Activated CD4-positive, alpha-beta T cell treated with anti-CD3 and anti-CD28 coated beads for 36 hours (primary cell): Measurements from ENCODE around the gene DGKI. TPM values are rescaled to one million over a fixed set of nuclear protein-coding genes. Genes with fewer than 3 reads are reported as not detected.

ENCODE experiments used
- ATAC-seq: fragments of 200-7000 bp; cut with Tn5 transposase; one replicate; pipeline ENCODE4 v1.10.0; 2021; ENCODE audit warnings: mild to moderate bottlenecking, moderate library complexity
- CTCF ChIA-PET: fragments of 350-600 bp; sonication (Branson Sonifier 250); formaldehyde crosslinking; loops from one replicate; lab custom pipeline; 2021; ENCODE audit warnings: antibody characterized with exemption; lab: Charles Lee
- POLR2A ChIA-PET: fragments of 350-600 bp; sonication (Branson Sonifier 250); formaldehyde crosslinking; loops from one replicate; lab custom pipeline; 2021; ENCODE audit warnings: antibody characterized with exemption, inconsistent platforms; lab: Charles Lee
- DNase-seq: peaks from one replicate; pipeline ENCODE4 v3.0.0-alpha.2; 2020
- H3K27ac Mint-ChIP-seq: one replicate; pipeline ENCODE4 v1.8.0; 2021; ENCODE audit warnings: mixed read lengths
- H3K27me3 Mint-ChIP-seq: one replicate; pipeline ENCODE4 v1.8.0; 2021; ENCODE audit warnings: mixed read lengths
- H3K36me3 Mint-ChIP-seq: one replicate; pipeline ENCODE4 v1.8.0; 2021; ENCODE audit warnings: low read depth, mixed read lengths
- H3K4me1 Mint-ChIP-seq: one replicate; pipeline ENCODE4 v1.8.0; 2021; ENCODE audit warnings: mixed read lengths
- H3K4me3 Mint-ChIP-seq: one replicate; pipeline ENCODE4 v1.8.0; 2021; ENCODE audit warnings: mild to moderate bottlenecking, moderate library complexity, mixed read lengths
- H3K9me3 Mint-ChIP-seq: one replicate; pipeline ENCODE4 v1.8.0; 2021; ENCODE audit warnings: low read depth, mixed read lengths
- intact Hi-C, 2 experiments: fragments of 100-400 bp; cut with DNase I in 1 of 2; cut with micrococcal nuclease in 1 of 2; formaldehyde crosslinking; loops; one replicate each; pipeline versions ENCODE4 v1.14.2 to v1.15.1; 2022 to 2024; cut with DNase I, micrococcal nuclease
- total RNA-seq, 2 experiments: library from RNA; stranded (reverse); gene quantifications; one replicate each; pipeline ENCODE4 v1.2.3, GENCODE V29; 2021

The DGKI gene
- total RNA-seq, 2 experiments from 2014 or later = 2.9 to 3.0 TPM

DNA sequence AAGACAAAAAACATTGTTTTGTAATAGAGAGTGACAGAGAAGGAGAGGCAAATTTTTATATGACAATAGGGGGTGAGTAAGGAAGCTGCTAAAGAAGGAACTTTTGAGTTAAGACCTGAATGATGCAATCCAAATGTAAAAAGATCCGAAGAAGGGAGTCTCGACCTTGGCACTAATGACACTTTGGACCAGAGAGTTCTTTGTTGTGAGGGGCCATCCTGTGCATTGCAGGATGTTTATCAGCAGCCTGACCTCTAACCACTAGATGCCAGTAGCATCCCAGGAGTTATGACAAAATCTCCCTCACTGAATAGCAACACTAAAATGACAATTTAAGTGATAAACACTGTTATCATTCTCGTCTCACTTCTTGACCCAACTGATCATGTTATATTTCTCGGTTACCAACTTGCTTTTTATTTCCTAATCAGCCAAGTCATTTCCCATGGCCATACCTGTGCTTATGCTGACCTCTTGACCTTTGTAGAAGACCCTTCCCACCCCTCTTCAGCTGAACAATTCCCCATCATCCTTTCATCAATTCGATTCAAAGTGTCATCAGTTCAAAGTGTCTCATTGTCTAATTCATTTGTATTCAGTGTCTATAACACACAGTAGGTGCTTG is 30.0 kb downstream of the DGKI start:
- ChIA-PET CTCF (no interaction called here), POLR2A (no interaction called here)
- no peak for ATAC-seq
- intact Hi-C loops = loop anchor here in 1 of 2 experiments (1.0 to 10.0 kb wide), 2 partner anchors 82 to 198 kb away; no protein-coding TSS in a partner anchor
- Mint-ChIP-seq H3K4me1 (no peaks in the 10 kb centered on the region), H3K4me3 (no peak overlapping the region), H3K27me3 (peaks cover 24% of the 10 kb centered on the region), H3K36me3 (no peaks in the 10 kb centered on the region), H3K9me3 (no peaks in the 10 kb centered on the region), H3K27ac (no peak overlapping the region)
- DNase-seq = no peak

DNA sequence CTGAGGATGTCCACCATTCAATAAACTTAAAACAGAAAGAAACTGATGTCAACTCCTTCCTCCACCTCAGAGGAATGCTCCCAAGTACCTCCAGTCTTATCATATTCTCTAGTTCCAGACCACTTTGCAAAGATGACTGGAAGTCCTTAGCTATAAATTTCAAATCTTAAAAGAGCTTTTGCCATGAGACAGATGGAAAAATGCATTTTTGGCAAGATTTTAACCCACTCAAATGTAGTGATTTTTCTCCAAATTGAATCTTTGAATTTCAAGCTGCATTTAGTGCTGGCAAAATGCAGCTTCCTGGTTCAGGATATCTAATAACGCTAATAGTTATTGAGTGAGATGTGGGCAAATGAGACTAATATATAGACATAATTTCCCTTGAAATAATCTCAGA is 33.2 kb downstream of the DGKI start:
- no peaks in the 10 kb centered on the region for H3K4me1 Mint-ChIP-seq
- ChIA-PET CTCF (interaction anchor here (0.9 kb wide), 1 partner anchor 207 kb away, joined by 4 read pairs; no protein-coding TSS in a partner anchor), POLR2A (no interaction called here)
- H3K4me3 Mint-ChIP-seq = no peak overlapping the region
- no peaks in the 10 kb centered on the region for H3K9me3 Mint-ChIP-seq
- intact Hi-C loops = loop anchor here in 1 of 2 experiments (10.0 kb wide), 1 partner anchor 201 kb away; no protein-coding TSS in a partner anchor
- no peak for ATAC-seq
- H3K27ac Mint-ChIP-seq = no peak overlapping the region
- DNase-seq = no peak
- H3K36me3 Mint-ChIP-seq = no peaks in the 10 kb centered on the region
- H3K27me3 Mint-ChIP-seq = peaks cover 7% of the 10 kb centered on the region

DNA sequence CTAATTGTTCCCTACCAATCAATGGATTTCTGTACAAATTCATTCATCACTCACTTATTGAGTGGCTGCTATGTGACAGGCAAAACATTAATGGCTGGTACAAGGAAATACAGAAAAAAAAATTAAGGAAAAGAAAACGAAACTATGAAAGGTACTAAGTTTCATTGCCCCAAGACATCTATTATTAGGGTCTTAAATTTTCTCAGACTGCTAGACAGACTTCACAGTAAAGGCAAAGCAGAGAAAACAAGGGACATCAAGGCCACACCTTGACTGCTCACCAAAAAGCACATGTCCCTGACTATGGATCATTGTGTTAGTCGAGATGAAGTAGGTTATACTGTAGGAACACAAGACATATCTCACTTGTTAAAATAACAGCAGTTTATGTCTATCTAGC is 36.5 kb downstream of the DGKI start:
- intact Hi-C loops = loop anchor here in 1 of 2 experiments (10.0 kb wide), 1 partner anchor 205 kb away; no protein-coding TSS in a partner anchor
- peaks cover 15% of the 10 kb centered on the region for H3K27me3 Mint-ChIP-seq
- no peaks in the 10 kb centered on the region for H3K4me1 Mint-ChIP-seq
- DNase-seq = no peak
- no peaks in the 10 kb centered on the region for H3K36me3 Mint-ChIP-seq
- H3K27ac Mint-ChIP-seq = no peak overlapping the region
- ChIA-PET POLR2A (interaction anchor here (0.7 kb wide), 1 partner anchor 9 kb away, joined by 3 read pairs; no protein-coding TSS in a partner anchor), CTCF (no interaction called here)
- ATAC-seq = no peak
- no peaks in the 10 kb centered on the region for H3K9me3 Mint-ChIP-seq
- no peak overlapping the region for H3K4me3 Mint-ChIP-seq

DNA sequence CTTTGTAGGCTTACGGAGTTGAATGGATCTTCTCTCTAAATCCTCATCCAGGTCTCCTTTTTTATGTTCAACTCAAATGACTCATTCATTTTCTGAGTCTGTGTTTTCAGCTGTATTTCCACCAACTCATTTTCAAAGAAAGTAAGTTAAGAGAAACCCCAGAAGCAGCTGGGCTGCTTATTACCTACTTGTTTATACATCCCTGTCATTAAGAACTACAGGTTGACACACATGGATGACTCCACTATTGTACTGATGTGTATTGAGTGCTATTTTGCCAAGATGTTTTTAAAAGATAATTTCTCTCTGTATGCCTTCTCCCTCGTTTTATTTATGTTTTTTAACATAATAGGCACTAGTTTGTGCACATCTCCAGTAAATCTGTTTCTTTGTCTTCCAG is 41.9 kb downstream of the DGKI start:
- DNase-seq (no peak), ATAC-seq (no peak)
- CTCF ChIA-PET = no interaction called here
- intact Hi-C loops = no loop called here
- POLR2A ChIA-PET = no interaction called here
- Mint-ChIP-seq H3K36me3 (no peaks in the 10 kb centered on the region), H3K27ac (no peak overlapping the region), H3K9me3 (no peaks in the 10 kb centered on the region), H3K4me3 (no peak overlapping the region), H3K27me3 (peaks cover 11% of the 10 kb centered on the region), H3K4me1 (no peaks in the 10 kb centered on the region)

DNA sequence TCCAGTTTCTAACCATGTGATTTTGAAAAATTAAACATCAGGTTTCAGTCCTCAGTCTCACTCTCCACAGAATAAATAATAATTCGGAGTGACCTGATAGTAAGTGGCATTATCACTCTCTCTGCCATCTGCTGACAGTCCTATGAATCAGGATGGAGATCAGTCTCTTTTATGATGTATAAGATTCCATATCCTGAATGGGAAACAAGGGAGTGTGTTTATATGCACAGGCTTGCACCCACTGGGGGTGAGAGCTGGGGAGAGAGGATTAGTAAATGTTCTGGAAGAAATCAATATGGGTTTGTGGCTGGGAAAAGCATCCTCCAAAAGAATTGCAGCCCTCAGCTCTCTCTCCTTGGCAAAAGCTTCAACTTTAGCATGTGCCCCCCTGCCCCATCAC is 45.3 kb downstream of the DGKI start:
- CTCF ChIA-PET = interaction anchor here (1.0 to 1.1 kb wide), 2 partner anchors 10 to 35 kb away, joined by 3 to 4 read pairs; no protein-coding TSS in a partner anchor
- H3K9me3 Mint-ChIP-seq = no peaks in the 10 kb centered on the region

DNA sequence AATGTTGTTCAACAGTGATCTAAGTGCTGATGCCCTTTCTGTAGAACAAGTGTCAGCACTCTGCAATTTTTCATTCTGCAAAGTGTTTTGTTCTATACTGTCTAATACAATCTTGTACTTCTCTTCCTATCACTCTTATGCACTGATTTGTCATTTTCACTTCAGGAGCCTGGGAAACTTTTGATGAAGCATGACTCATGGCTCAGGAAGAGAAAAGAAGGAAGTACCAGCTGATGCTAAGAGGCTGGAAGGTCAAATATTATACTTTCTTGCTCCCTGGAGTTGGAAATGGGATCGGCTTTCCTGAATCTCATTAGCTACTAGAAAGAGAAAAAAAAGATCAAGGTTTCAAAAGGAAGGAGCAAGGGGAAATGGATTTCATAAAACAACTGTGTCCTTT is 45.8 kb downstream of the DGKI start:
- Mint-ChIP-seq H3K27me3 (peaks cover 3% of the 10 kb centered on the region), H3K36me3 (no peaks in the 10 kb centered on the region), H3K4me3 (no peak overlapping the region), H3K4me1 (no peaks in the 10 kb centered on the region), H3K9me3 (no peaks in the 10 kb centered on the region), H3K27ac (no peak overlapping the region)
- POLR2A ChIA-PET = interaction anchor here (0.6 kb wide), 1 partner anchor 9 kb away, joined by 3 read pairs; no protein-coding TSS in a partner anchor
- no peak for ATAC-seq
- CTCF ChIA-PET = interaction anchor here (1.0 to 1.1 kb wide), 3 partner anchors 10 to 100 kb away, joined by 3 to 4 read pairs (median 3); no protein-coding TSS in a partner anchor
- no peak for DNase-seq
- intact Hi-C loops = no loop called here

More for the DNA sequence above, 45.3 kb downstream of the DGKI start:
- POLR2A ChIA-PET = no interaction called here
- no peak for DNase-seq
- no peak for ATAC-seq
- Mint-ChIP-seq H3K27ac (no peak overlapping the region), H3K27me3 (peaks cover 5% of the 10 kb centered on the region), H3K4me3 (no peak overlapping the region), H3K4me1 (no peaks in the 10 kb centered on the region), H3K36me3 (no peaks in the 10 kb centered on the region)
- intact Hi-C loops = no loop called here

DNA sequence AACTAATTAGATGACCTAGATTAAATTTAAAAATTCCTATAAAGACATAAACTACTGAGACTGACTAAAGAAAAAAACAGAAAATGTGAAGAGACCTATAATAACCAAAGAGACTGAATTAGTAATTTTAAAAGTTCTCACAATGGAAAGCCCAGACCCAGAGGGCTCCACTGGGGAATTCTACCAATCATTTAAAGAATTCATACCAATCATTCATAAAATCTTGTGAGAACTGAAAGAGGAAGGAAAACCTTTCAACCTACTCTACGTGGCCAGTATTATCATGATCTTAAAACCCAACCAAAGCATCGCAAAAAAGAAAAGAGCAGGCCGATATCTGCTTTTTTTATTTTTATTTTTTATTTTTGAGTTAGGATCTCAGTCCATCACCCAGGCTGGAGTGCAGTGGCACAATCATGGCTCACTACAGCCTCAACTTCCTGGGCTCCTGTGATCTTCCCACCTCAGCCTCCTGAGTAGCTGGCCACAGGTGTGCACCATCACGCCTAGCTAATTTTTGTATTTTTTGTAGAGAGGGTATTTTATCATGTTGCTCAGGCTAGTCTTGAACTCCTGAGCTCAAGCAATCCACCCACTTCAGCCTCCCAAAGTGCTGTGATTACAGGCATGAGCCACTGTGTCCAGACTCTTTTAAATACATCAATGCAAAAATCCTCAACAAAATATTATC is 48.6 kb downstream of the DGKI start:
- ATAC-seq = no peak
- ChIA-PET POLR2A (no interaction called here), CTCF (no interaction called here)
- Mint-ChIP-seq H3K9me3 (no peaks in the 10 kb centered on the region), H3K27me3 (peaks cover 7% of the 10 kb centered on the region), H3K36me3 (no peaks in the 10 kb centered on the region), H3K27ac (no peak overlapping the region), H3K4me3 (no peak overlapping the region), H3K4me1 (no peaks in the 10 kb centered on the region)
- intact Hi-C loops = no loop called here
- DNase-seq = no peak

DNA sequence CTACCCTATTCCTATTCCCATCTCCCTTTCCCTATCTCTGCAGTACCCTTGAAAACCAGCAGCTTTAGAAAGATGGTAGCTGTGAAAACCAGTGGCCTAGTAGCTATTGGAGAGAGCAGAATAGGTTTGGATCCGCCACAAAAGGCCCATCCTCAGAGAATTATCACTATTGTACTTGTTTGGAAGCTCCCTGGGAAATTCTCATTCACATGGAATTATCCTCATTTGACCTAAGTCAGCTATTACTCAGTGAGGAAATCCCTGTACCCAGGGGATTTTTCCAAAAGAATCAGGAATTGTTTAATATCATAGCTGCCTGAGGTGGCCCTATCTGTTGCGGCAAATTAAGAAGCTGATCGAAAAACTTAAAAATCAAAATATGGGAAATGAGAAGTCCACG is 51.6 kb downstream of the DGKI start:
- Mint-ChIP-seq H3K36me3 (no peaks in the 10 kb centered on the region), H3K9me3 (no peaks in the 10 kb centered on the region), H3K27ac (no peak overlapping the region), H3K27me3 (peaks cover 11% of the 10 kb centered on the region), H3K4me3 (no peak overlapping the region), H3K4me1 (no peaks in the 10 kb centered on the region)
- intact Hi-C loops = no loop called here
- ChIA-PET POLR2A (no interaction called here), CTCF (interaction anchor here (0.6 to 1.2 kb wide), 3 partner anchors 11 to 809 kb away, joined by 3 read pairs; no protein-coding TSS in a partner anchor)
- ATAC-seq = no peak
- no peak for DNase-seq

DNA sequence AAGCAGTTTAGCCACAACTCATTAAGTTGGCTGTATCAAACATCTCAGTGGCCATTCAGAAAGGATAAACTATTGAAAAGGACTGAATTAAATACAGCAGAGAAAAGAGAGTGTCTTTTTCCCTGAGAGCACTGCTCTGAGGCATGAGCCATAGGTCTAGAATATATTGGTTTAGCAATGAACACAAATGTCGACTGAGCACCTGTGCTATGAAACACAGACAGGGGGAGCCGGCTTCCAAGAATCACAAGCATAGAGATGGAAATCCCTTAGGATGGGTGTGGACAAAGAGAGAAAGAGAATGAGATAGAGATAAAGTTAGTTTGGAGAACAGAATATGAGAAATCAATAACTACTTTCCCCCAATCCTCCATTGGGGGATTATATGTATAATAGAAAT is 54.8 kb downstream of the DGKI start:
- DNase-seq (no peak), ATAC-seq (no peak)
- no peak overlapping the region for H3K4me3 Mint-ChIP-seq
- ChIA-PET CTCF (interaction anchor here (0.5 kb wide), 1 partner anchor 190 kb away, joined by 3 read pairs; no protein-coding TSS in a partner anchor), POLR2A (no interaction called here)
- H3K4me1 Mint-ChIP-seq = no peaks in the 10 kb centered on the region
- peaks cover 22% of the 10 kb centered on the region for H3K27me3 Mint-ChIP-seq
- no peaks in the 10 kb centered on the region for H3K36me3 Mint-ChIP-seq
- no peak overlapping the region for H3K27ac Mint-ChIP-seq
- peaks cover 1% of the 10 kb centered on the region for H3K9me3 Mint-ChIP-seq
- intact Hi-C loops = no loop called here

DNA sequence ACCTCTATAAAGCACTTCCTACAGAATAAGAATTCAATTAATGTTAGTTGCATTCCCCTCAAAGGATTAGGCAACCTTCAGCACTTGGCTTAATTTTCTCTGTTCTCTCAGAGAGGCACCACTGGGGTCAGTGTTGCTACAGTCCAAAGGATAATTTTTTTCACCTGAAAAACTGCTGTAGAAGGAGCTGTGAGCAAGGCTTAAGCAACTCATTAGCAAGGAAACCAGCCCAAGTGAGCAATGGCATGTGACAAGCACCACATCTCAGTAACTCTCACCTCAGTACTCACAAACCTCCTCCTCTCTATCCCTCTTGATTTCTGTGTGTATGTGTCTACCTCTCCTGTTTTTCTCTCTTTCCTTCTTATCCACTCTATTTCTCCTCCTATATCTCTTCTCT is 55.9 kb downstream of the DGKI start:
- Mint-ChIP-seq H3K36me3 (no peaks in the 10 kb centered on the region), H3K27me3 (peaks cover 26% of the 10 kb centered on the region), H3K9me3 (peaks cover 3% of the 10 kb centered on the region), H3K27ac (no peak overlapping the region), H3K4me1 (no peaks in the 10 kb centered on the region), H3K4me3 (no peak overlapping the region)
- intact Hi-C loops = no loop called here
- ATAC-seq (no peak), DNase-seq (no peak)
- CTCF ChIA-PET = interaction anchor here (0.6 to 0.7 kb wide), 2 partner anchors 10 to 139 kb away, joined by 3 to 4 read pairs; no protein-coding TSS in a partner anchor
- POLR2A ChIA-PET = interaction anchor here (0.7 kb wide), 1 partner anchor 37 kb away, joined by 4 read pairs; no protein-coding TSS in a partner anchor

DNA sequence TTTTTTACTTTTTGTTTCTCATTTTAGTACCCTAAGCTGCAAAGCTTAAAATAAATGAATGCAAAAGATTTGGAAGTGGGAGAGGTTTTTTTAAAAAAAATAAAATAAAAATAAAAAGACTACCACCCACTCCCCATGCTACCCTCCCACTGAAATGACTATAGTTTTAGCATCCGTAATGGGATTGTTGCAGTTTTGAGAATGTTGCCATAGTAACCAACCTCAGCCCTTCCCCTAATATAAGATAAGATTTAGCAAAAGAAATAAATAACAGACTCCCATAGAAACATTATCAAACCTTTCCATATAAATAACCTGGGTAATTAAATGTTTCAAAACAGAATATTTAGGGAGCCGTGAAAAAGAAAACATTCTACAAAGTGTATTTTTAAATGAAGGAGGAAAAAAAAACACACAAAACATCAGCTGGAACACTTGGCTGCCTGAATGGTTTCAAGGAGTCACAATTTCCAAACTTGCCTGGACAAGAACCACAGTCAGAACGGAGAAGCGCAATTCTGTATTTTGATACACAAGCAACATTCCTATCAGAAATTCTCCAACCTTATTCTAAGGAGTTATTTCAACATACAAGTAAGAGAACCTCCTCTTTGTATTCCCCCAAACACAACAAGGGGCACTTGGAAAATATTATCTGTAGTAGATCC is 57.4 kb downstream of the DGKI start:
- intact Hi-C loops = no loop called here
- H3K27ac Mint-ChIP-seq = no peak overlapping the region
- DNase-seq (no peak), ATAC-seq (no peak)
- POLR2A ChIA-PET = no interaction called here
- H3K36me3 Mint-ChIP-seq = no peaks in the 10 kb centered on the region
- peaks cover 31% of the 10 kb centered on the region for H3K27me3 Mint-ChIP-seq
- no peak overlapping the region for H3K4me3 Mint-ChIP-seq
- no peaks in the 10 kb centered on the region for H3K4me1 Mint-ChIP-seq
- CTCF ChIA-PET = no interaction called here
- peaks cover 3% of the 10 kb centered on the region for H3K9me3 Mint-ChIP-seq
